Hematopoietic multipotent progenitor cell (in vitro differentiated cells): ENCODE measurements around the gene CBLN3. TPM values are rescaled to one million over a fixed set of nuclear protein-coding genes. Genes with fewer than 3 reads are reported as not detected.
A peak's percentile ranks its signal among the peaks of the same experiment; 100 is the strongest.

ENCODE experiments used
- DNase-seq, 3 donors: peaks; one replicate each; pipeline ENCODE4 v3.0.0-alpha.2; 2011 to 2015; ENCODE audit warnings: low read depth in 2 of 3, low spot score in 2 of 3
- total RNA-seq: library from RNA; depleted of rRNA; stranded (reverse); fragments of >200 nt; gene quantifications from one replicate; pipeline ENCODE4 v1.2.3, GENCODE V29; 2012

The CBLN3 gene
- total RNA-seq, 1 donor, result 0.54 TPM

DNA sequence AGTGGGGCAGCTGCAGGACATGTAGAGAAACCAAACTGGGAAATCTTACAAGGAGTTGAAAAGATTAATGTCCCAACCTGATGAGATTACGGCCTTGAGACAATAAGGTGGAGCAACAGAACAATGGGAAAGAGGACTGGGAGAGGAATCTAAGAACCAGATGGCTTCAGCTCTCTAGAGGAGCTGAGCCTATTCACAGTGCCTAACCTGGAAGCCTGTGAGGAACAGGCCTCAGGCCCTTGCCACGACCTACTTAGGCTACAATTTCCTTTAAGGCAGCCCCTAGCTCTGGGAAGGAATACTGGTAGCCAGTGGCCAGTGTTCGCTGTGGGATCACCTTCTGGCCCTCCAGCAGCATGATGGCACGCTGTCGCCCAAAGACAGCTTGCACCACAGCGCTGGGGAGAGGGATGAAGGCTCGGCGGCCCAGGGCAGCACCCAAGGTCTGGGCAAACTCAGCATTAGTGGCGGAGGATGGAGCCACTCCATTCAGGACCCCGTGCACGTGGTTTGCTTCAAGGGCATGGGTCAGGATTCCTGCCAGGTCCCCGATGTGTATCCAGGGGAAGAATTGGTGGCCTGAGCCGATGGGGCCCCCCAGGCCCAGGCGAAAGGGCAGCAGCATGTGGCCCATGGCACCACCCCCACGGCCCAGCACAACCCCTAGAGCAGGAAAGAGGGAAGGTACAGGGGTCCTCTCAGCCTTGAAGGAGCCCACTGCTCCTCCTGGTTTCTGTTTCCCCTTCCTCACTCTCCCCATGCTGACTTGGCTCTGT, 10.6 kb upstream of the CBLN3 start:
- no peak for DNase-seq

DNA sequence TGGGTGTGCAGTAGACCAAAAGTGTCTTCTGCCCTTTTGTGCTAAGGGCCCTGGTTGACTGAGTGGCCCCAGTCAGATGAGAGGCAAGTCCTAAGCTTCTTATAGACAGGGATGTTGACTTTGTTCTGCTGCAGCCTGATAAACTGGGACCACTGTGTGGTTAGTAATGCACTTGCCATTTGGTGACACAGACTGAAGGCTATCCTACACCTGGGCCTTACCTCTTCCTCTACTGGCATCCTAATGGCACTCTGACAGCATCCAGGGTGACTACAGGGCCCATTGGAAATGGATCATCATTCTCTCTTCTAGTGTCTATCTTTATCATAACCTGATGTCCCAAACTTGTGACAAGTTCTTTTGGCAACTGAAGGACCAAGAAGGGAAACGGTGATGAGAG, 9.8 kb upstream of the CBLN3 start:
- no peak for DNase-seq

DNA sequence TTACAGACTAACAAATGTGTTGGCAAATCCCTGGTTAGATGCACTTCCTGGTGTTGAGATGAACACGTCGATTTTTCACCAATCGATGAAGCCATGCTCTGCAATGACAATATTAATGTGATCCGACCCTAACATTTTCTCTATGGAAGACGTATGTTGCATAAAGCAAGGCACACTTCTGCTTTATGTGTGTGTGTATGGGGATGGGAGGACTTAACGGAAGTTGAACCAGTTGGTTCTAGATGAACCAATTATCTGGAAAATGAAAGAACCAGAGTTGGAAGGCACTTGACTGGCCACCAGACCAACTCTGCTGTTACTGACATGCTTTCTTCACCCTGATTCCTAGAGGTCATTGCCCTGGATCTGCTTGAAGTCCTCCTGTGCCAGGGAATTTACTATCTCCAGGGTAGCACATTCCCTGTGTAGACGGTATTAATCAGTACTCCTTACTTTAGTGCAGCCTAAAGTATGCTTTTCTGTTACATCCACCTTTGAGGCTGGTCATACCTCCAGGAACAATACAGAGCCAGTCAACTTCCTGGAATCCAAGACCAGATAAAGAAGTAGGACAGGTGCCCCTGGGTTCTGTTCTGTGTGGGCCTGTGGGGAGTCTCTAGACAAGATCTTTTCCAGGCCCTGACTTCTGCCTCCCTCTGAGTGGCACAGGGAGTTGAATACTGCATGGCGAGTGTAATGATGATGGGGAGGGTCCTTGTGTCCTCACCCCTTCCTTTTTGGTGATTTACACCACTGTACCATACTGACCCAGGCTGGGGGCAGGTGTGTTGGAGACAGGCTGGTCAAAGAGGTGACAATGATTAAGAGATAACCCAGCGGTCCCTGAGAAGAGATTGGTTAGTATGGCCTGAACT, 9.0 kb upstream of the CBLN3 start:
- DNase-seq, result no peak

DNA sequence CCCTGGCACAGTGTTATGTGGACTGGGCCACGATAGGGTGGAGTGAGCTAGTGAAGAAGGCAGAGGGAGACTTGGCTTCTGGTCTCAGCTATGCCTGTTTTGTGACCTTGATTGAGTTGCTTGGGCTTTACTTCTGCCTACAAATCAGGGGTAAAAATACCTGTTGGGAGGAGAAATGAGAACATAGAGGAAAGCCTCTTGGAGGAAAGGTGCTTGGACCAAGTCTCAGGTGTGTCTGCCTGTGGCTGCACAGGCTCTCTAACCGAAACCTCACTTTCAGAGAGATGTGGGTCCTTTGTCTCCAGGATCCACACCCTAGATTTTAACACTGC, 8.2 kb upstream of the CBLN3 start:
- DNase-seq, result no peak

DNA sequence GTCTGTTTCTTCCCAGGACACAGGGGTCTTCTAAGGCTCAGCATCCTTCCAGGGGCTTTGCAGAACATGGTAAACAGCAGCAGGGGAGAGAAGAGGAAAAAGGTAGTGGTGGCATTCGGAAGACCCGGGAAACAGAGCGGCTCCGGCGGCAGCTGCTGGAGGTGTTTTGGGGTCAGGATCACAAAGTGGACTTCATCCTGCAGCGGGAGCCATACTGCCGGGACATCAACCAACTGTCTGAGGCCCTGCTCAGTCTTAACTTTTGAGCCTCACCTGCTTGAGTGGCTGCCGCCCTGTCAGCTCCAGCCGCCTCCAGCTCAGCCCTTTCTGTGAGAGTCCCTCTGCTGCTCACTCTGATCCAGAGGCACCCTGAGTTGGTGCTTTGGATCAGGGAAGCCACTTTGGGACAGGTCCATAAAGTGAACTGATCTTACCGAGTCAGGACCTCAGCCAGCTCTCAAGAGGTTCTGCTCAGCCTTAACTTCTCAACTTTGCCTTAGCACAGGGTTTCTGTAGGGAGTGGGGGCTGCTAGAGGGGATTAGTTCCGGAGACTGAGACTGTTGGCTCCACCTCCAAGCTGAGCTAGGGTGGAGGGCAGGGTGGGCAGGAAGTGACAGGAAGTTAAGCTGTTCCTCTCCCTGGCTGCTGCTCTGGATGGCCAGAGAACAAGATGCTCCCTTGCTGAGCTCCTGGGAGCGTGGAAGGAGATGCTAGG, 7.7 kb upstream of the CBLN3 start:
- peak in 1 of 3 donors; percentile 36 for DNase-seq

DNA sequence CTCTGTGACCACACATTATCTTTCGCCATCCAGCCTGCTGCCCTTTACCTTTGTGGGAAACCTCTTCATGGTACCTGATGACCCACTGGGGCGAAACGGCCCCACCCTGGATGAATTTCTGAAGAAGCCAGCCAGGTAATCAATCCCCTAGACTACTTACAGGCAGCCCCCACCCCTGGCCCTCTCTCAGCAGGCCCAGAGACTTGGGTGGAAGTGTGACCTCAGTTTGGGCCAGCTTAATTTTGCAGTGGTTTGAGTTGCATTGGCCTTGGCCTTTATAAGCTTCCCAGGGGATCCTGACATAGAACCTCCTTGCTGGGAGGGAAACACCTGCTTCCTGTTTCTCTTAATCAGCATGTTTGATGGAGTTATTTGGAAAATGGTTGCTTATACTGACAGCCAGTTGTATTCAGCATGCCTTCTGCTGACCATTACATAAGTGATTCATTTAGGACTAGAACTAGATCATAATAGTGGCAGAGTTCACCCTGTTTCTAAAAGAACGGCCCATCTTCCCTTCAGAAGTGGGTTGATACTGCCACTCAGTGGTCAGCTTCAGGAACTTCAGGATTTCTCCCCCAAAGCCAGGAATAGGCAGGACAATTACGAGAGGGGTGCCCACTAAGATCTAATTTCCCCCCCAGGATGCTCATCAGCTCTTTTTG, 7.0 kb upstream of the CBLN3 start:
- peak in 2 of 3 donors; percentile 64 to 81 for DNase-seq

DNA sequence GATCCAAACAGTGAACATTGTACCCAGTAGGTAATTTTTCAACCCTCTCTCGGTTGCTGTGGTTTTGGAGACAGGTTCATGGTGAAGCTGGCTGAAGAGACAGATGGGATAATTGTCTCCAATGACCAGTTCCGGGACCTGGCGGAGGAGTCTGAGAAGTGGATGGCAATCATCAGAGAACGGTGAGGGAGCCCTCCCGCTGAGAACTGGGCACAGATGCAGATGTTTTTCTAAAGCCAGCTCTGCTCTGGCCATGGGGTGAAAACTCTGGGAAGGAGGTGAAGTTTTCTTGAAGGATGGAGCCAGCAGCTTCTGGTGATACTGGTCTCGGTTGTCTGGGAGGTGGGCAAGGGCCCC, 6.5 kb upstream of the CBLN3 start:
- no peak for DNase-seq

DNA sequence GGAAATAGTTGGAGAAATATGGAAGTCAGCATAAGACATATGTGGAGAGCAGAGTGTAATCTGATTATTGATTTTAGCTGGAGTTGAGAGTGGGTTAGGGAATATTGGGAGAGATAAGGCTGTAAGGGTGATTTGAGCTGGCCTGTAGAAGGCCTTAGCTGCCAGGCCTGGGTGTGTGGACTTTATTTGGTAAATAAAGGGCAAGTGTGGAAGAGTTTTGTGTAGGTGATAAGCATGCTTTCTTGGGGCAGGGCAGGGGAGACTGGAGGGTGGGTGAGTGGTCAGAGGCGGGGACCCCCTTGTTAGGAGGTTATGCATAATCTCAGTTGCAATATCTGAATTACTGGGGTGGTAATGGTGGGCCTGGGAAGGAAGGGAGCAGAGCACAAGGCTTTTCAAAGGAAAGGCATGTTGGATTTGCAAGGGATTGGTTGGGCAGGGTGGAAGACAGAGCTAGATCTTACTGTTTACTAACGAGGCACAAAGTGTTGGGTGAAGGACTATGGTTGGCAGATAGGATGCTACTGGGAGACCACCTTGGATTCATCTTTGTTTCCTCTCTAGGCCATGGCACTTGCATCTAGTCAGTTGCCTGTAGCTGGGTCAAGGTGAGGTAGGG, 5.8 kb upstream of the CBLN3 start:
- DNase-seq, result no peak

DNA sequence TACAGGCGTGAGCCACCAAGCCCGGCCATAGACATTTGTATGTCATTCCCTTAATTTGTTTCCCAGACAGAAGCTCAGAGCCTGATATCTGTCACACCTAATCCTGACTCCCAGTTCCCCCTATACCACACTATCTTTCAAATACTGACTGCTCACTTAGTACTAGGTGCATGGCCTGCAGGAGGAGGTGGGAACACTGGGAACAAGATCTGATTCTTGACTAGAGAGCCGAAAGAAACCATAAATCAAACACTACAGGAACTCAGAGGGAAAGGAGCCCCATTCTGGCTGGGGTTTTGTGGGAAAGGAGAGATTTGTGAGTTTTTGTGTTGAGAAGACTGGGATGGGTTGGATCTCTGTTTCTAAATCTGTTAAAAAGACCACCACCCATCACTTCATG, 5.2 kb upstream of the CBLN3 start:
- no peak for DNase-seq

DNA sequence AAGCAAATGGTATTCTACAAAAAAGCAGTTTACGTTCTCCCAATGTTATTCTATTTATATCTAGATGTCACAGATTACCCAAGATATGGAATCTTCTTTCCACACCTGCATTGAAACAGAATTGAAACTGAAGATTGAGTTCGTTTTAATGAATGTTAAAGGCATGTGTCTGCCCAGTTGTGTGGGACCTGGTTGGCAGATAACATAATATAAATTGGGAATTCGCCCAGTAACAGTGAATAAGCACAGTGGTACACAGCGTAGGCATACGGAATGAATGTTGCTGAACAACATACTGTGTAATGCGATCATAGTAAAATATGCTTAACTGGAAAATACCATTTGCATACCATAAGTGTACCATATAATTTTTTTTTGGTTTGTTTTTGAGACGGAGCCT, 4.6 kb upstream of the CBLN3 start:
- DNase-seq, result no peak

DNA sequence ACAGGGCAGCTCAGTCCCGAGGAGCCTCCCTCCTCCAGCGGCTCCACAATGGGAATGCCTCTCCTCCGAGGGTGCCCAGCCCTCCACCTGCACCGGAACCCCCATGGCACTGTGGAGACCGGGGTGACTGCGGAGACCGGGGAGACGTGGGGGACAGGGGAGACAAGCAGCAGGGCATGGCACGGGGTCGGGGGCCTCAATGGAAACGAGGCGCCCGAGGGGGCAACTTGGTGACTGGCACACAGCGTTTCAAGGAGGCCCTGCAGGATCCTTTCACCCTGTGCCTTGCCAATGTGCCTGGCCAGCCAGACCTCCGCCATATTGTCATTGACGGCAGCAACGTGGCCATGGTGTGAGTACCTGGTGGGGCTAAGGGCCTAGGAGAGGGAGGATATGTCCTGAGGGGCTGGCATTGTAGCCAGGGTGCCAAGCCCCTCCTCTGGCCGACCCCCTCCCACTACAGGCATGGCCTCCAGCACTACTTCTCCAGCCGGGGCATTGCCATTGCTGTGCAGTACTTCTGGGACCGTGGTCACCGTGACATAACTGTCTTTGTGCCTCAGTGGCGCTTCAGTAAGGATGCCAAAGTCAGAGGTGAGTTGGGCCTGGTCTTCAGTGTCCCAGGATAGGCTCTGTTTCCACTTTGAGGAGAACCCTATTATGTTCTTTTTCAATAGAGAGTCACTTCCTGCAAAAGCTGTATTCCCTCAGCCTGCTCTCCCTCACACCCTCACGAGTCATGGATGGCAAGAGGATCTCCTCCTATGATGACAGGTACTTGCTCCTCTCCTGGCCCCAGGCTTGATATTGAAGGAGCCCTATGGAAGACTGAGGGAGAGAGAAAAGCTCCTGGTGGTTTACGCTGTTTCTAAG, 3.0 kb upstream of the CBLN3 start:
- no peak for DNase-seq

DNA sequence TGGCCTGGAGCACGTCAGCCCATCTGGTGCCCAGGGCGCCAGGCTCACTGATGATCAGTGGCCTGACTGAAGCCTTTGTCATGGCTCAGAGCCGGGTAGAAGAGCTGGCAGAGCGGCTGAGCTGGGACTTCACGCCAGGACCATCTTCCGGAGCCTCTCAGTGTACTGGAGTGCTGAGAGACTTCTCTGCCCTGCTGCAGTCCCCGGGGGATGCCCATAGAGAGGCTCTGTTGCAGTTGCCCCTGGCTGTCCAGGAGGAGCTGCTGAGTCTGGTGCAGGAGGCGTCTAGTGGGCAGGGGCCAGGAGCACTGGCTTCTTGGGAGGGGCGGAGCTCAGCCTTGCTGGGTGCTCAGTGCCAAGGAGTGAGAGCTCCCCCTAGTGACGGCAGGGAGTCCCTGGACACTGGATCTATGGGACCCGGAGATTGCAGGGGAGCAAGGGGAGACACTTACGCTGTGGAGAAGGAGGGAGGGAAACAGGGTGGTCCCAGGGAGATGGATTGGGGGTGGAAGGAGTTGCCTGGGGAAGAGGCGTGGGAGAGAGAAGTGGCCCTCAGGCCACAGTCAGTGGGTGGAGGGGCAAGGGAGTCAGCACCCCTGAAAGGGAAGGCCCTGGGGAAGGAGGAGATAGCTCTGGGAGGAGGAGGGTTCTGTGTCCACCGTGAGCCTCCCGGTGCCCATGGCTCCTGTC, 2.2 kb upstream of the CBLN3 start:
- peak; percentile 77 to 95 (median 92) for DNase-seq

DNA sequence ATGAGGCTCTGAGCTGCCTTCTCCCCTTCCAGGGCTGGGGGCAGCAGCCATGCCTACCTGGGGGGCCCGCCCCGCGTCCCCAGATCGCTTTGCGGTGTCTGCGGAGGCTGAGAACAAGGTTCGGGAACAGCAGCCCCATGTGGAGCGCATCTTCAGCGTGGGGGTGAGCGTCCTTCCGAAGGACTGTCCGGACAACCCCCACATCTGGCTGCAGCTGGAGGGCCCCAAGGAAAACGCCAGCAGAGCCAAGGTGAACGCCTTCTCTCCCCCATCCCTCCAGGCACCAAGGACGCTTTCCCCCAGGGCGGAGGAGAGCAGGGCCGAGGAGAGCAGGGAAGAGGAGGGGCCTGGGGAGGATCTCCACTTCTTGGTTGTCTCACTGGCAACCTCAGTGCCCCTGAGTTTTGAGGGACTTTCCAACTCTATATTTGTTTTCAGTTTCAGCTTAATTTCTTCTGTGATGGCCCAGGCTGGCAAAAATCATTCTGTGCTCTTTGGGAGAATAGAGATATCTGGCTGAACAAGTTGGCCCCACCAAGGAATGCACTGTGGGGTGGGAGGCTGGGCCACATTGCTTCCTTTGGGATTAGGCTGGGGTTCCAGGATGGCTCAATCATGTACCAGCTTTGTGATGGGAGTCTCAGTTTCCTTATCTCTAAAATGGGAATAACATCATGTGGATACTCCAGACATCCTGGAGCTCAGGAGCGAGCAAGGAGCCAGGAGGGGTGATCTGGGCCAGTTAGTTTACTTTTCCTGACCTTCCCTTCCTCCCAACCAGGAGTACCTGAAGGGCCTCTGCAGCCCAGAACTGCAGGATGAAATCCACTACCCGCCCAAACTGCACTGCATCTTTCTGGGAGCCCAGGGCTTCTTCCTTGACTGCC, 1.5 kb upstream of the CBLN3 start:
- peak in 2 of 3 donors; percentile 57 to 62 for DNase-seq

DNA sequence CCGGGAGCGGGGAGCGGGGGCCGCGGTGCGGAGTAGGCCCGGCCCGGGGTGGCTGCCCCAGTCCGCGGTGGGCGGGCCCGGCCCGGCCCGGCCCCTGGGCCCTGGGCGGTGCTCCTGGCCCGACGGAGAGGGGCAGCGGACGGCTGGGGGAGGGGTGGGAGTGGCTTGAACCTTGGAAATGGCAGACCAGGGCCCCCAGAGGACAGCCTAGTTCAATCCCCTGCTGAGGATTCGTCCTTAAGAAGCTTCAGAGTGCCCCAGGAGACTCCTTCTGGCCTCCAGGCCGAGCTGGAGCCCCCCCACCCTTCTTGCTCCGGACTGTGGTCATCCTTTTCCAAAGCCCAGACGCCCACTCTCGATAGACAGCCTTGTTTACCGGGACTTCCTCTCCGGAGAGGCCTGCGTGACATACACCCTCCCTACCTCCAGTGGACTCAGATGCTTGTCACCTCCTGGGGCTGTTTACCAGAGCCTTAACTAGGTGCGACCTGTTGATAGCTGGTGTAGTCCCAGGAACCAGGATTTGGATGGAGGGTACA, 744 bp upstream of the CBLN3 start:
- peak in 2 of 3 donors; percentile 50 to 56 for DNase-seq

DNA sequence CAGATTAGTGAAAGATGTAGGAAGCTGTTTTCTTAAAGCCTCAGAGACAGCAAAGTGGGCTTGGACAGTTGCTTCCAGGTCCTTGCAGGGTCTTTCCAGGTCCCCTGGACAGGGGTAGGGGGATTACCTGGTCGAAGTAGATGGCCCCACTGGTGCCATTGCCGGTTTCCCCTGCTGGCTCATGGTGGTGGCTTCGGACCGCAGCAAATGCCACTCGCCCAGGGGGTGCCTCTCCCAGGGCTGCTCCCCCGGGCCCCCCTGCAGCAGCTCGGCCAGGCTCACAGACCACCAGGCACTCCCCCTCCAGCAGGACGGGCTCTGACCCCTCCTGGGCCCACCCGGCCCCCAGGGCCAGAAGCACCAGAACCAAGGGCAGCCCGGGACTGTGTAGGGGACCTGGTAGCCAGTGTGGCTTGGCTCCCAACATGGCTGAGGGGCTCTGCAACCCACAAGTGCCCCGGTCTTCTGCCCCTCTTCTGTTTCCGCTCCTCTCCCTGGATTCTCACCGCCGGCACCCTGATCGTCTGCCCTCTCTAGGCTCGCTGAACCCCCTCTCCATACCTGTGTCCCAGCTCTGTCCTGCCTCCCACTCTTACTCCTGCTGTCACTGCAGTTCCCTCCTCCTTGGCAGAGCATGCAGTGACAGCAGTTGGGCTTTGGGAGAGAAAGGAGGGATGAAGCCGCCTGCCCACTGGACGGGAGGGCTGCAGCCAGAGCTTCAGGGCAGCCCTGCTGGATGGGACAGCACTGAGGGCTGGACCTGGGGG, 657 bp downstream of the CBLN3 start:
- DNase-seq, result no peak

DNA sequence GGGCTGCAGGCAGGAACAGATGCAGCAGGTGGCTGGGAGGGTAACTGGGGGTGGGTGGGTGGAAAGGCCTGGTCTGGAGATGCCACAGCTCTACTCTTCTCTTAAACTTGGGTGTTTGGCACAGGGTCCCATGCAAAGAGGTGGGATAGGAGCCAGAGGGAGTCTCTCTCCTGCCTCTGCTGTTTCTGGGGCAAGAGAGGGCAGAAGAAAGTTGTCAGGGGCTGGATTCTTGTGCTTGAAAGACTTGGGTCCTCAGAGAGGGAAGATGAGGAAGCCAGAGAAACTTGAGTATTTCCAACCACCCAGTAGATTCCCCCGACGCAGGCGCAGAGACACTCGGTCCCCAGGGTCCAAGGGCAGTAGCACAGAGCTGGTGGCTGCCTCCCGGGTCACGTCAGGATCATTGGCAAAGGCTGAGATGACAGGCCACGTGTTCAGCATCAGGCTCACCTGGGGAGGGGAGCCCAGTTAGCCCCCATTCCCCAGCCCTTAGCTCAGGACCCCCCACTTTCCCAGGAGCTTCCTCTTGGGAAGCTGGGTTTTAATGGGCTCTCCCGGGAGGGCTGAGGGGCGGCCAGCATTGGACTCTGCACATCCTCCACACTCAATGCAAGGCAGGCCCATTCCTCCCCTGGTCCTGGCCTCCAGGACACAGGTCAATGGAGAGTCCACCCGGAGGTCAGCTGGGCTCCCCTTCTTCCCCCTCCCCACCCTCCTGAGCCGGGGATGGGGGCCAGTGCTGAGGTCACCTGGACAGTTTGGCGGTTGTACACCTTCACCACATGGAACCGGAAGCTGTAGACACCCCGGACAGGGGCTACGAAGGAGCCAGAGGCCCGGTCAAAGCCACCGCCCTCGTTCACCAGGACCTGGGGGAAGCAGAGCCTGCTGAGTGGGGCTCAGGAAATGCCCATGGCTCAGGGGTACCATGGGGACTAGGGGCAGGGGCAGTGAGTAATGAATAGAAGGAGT, 1.6 kb downstream of the CBLN3 start:
- DNase-seq, result no peak
